NT2/D1 (cell line): ENCODE data around the gene TTLL8.

ENCODE experiments used
- SUZ12 ChIP-seq: IDR thresholded peaks from 2 replicates; pipeline ENCODE4 v1.6.1; 2011; ENCODE audit not compliant: insufficient read length, insufficient read depth; ENCODE audit errors: extremely low read depth
- YY1 ChIP-seq: IDR thresholded peaks from 2 replicates; pipeline ENCODE4 v1.6.1; 2011; ENCODE audit not compliant: insufficient read length, insufficient read depth
- ZNF274 ChIP-seq: IDR thresholded peaks from 2 replicates; pipeline ENCODE4 v1.6.1; 2011; ENCODE audit warnings: mild to moderate bottlenecking, low read depth, low read length

GRCh38 chr22:49986325-49986724 lies 71.8 kb downstream of the TTLL8 start:
- TF ChIP-seq YY1 (no peak), ZNF274 (no peak), SUZ12 (no peak)
